Activated CD4-positive, alpha-beta memory T cell treated with anti-CD3 and anti-CD28 coated beads for 36 hours (primary cell): ENCODE results near the gene ATP5MC3. TPM values are rescaled to one million over a fixed set of nuclear protein-coding genes. Genes with fewer than 3 reads are reported as not detected.
A peak's percentile ranks its signal among the peaks of the same experiment; 100 is the strongest.

ENCODE experiments used
- CTCF ChIA-PET: fragments of 350-600 bp; sonication (Branson Sonifier 250); formaldehyde crosslinking; loops from one replicate; lab custom pipeline; 2021; ENCODE audit warnings: antibody characterized with exemption, inconsistent platforms; lab: Charles Lee
- POLR2A ChIA-PET: fragments of 350-600 bp; sonication (Branson Sonifier 250); formaldehyde crosslinking; loops from one replicate; lab custom pipeline; 2021; ENCODE audit warnings: antibody characterized with exemption; lab: Charles Lee
- DNase-seq: peaks from one replicate; pipeline ENCODE4 v3.0.0-alpha.2; 2020
- H3K27ac Mint-ChIP-seq: one replicate; pipeline ENCODE4 v1.8.0; 2021; ENCODE audit warnings: mixed read lengths
- H3K27me3 Mint-ChIP-seq: one replicate; pipeline ENCODE4 v1.8.0; 2021; ENCODE audit warnings: mixed read lengths
- H3K36me3 Mint-ChIP-seq: one replicate; pipeline ENCODE4 v1.8.0; 2021; ENCODE audit warnings: mixed read lengths
- H3K4me1 Mint-ChIP-seq: one replicate; pipeline ENCODE4 v1.8.0; 2021; ENCODE audit warnings: low read depth, mixed read lengths
- H3K4me3 Mint-ChIP-seq: one replicate; pipeline ENCODE4 v1.8.0; 2021; ENCODE audit warnings: mild to moderate bottlenecking, mixed read lengths
- H3K9me3 Mint-ChIP-seq: one replicate; pipeline ENCODE4 v1.8.0; 2021; ENCODE audit warnings: mixed read lengths
- intact Hi-C: fragments of 100-400 bp; cut with micrococcal nuclease; formaldehyde crosslinking; loops from one replicate; pipeline ENCODE4 v1.15.1; 2023
- total RNA-seq, 2 experiments: library from RNA; stranded (reverse); gene quantifications; one replicate each; pipeline ENCODE4 v1.2.3, GENCODE V29; 2021

Gene ATP5MC3
- total RNA-seq, 2 experiments from 2014 or later, result 346 to 347 TPM

- Mint-ChIP-seq H3K27ac (no peak overlapping the region), H3K9me3 (peaks cover 3% of the 10 kb centered on the region), H3K36me3 (no peaks in the 10 kb centered on the region), H3K27me3 (peaks cover 17% of the 10 kb centered on the region), H3K4me1 (peaks cover 3% of the 10 kb centered on the region), H3K4me3 (no peak overlapping the region)
- intact Hi-C loops, result no loop called here
- ChIA-PET POLR2A (no interaction called here), CTCF (interaction anchor here (3.4 kb wide), 1 partner anchor 9 kb away, joined by 13 read pairs; no protein-coding TSS in a partner anchor)
- DNase-seq, result no peak
Observed at GRCh38 chr2:175195012-175195411, 13.5 kb upstream of the ATP5MC3 start.

GRCh38 chr2:175188761-175189160 is 7.3 kb upstream of the ATP5MC3 start:
- DNase-seq, result no peak
- peaks cover 3% of the 10 kb centered on the region for H3K4me1 Mint-ChIP-seq
- H3K4me3 Mint-ChIP-seq, result no peak overlapping the region
- CTCF ChIA-PET, result no interaction called here
- peaks cover 18% of the 10 kb centered on the region for H3K27me3 Mint-ChIP-seq
- POLR2A ChIA-PET, result no interaction called here
- no peak overlapping the region for H3K27ac Mint-ChIP-seq
- intact Hi-C loops, result no loop called here
- H3K9me3 Mint-ChIP-seq, result peaks cover 3% of the 10 kb centered on the region
- H3K36me3 Mint-ChIP-seq, result no peaks in the 10 kb centered on the region

DNA sequence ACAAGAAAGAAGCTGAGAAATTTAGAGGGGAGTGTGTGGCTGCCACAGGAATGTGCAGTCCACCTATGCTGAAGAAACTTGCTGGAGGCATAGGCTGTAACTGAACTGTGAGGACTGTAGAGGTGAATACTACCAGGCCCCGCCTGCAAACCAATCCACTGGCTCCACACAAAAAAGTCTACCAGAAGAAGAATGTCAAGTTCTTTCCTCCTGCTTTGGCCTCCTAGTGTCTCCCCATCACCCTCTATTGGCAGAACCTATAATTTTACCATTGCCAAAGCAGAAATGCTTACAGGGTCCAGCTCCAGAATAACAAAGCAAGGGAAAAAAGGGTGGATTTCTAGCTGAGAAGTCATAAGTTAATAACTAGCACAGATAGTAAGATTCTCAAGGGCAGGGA is 5.9 kb upstream of the ATP5MC3 start:
- Mint-ChIP-seq H3K9me3 (peaks cover 3% of the 10 kb centered on the region), H3K36me3 (no peaks in the 10 kb centered on the region), H3K27me3 (peaks cover 17% of the 10 kb centered on the region), H3K27ac (no peak overlapping the region), H3K4me1 (no peaks in the 10 kb centered on the region), H3K4me3 (no peak overlapping the region)
- no peak for DNase-seq
- intact Hi-C loops, result no loop called here
- ChIA-PET POLR2A (no interaction called here), CTCF (interaction anchor here (0.7 to 1.3 kb wide), 4 partner anchors 8 to 488 kb away, joined by 3 to 4 read pairs (median 3); no protein-coding TSS in a partner anchor)

DNA sequence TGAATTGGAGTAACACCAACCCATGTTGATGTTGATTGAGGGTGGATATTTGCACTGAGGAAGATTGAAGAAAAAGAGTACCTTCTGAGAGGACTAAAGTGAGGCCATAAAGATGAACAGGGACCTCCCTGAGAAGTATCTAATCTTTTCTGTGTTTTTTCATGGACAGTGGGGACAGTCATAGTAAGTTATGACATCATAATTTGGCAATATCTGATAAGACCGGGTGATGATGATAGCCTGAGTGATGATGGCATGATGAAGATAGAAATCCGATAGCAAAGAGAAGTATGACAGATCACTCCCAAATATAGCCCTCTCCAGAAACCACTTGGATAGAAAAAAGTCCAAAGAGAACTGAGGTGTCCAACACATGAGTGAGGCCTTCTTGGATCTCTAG is 2.2 kb upstream of the ATP5MC3 start:
- POLR2A ChIA-PET, result no interaction called here
- DNase-seq, result no peak
- Mint-ChIP-seq H3K36me3 (peaks cover 21% of the 10 kb centered on the region), H3K9me3 (no peaks in the 10 kb centered on the region), H3K27ac (no peak overlapping the region), H3K4me1 (peaks cover 19% of the 10 kb centered on the region), H3K4me3 (no peak overlapping the region), H3K27me3 (no peaks in the 10 kb centered on the region)
- intact Hi-C loops, result loop anchor here (5.0 kb wide), 1 partner anchor 146 kb away; no protein-coding TSS in a partner anchor
- CTCF ChIA-PET, result no interaction called here

GRCh38 chr2:175181877-175182308 is 383 bp upstream of the ATP5MC3 start:
- CTCF ChIA-PET, result no interaction called here
- DNase-seq, result no peak
- peak overlapping the region; percentile 95 for H3K27ac Mint-ChIP-seq
- intact Hi-C loops, result loop anchor here (1.0 to 5.0 kb wide), 5 partner anchors 14 to 145 kb away; partner anchors contain the start of gene ATF2
- no peaks in the 10 kb centered on the region for H3K9me3 Mint-ChIP-seq
- H3K27me3 Mint-ChIP-seq, result no peaks in the 10 kb centered on the region
- peaks cover 35% of the 10 kb centered on the region for H3K36me3 Mint-ChIP-seq
- H3K4me3 Mint-ChIP-seq, result peak overlapping the region; percentile 95
- peaks cover 24% of the 10 kb centered on the region for H3K4me1 Mint-ChIP-seq
- POLR2A ChIA-PET, result interaction anchor here (1.2 to 2.5 kb wide), 2 partner anchors 13 to 15 kb away, joined by 3 to 11 read pairs; partner anchors contain the start of gene ATF2

DNA sequence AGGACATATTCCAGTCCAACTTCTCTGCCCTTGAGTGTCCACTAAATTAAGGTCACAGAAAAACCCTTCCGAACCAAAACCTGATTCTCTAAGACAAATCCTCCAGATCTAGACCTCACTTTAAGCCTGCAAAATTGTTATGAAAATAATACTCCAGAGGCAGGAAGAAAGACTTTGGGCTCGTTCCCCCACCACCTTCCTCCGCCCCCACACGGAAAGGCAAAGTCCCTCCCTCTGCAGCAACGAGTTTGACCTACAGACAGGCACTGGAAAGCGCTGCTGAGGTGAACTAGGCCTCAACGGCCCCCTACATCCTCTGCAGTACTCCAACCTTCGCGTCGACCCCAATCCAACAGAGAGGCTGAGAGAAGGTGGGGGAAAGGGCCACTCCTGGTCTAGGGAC is 808 bp downstream of the ATP5MC3 start:
- peak overlapping the region; percentile 95 for H3K4me3 Mint-ChIP-seq
- H3K27me3 Mint-ChIP-seq, result no peaks in the 10 kb centered on the region
- ChIA-PET POLR2A (interaction anchor here (2.5 kb wide), 1 partner anchor 12 kb away, joined by 11 read pairs; the partner anchor contains the start of gene ATF2), CTCF (interaction anchor here (0.7 to 1.2 kb wide), 2 partner anchors 23 to 71 kb away, joined by 3 read pairs; no protein-coding TSS in a partner anchor)
- H3K36me3 Mint-ChIP-seq, result peaks cover 43% of the 10 kb centered on the region
- H3K9me3 Mint-ChIP-seq, result no peaks in the 10 kb centered on the region
- peaks cover 32% of the 10 kb centered on the region for H3K4me1 Mint-ChIP-seq
- peak overlapping the region; percentile 95 for H3K27ac Mint-ChIP-seq
- peak; percentile 77 for DNase-seq
- intact Hi-C loops, result loop anchor here (1.0 to 5.0 kb wide), 5 partner anchors 12 to 143 kb away; partner anchors contain the start of gene ATF2

DNA sequence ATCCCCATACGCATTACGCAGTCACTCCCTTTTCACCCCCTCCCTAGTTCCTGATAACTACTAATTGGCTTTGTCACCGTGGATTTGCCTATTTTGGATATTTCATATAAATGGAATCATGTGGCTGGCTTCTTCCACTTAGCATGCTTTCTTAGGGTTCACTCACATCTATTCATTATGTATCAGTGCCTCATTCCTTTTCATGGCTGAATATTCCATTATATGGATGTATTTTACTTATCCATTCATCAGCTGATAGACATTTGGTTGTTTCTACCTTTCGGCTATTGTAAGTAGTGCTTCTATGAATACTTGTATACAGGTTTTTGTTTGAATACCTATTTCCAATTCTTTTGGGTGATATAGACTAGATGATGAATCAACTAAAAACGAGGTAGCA is 4.9 kb downstream of the ATP5MC3 start:
- no peak overlapping the region for H3K27ac Mint-ChIP-seq
- intact Hi-C loops, result no loop called here
- H3K9me3 Mint-ChIP-seq, result no peaks in the 10 kb centered on the region
- no peaks in the 10 kb centered on the region for H3K27me3 Mint-ChIP-seq
- CTCF ChIA-PET, result interaction anchor here (1.2 kb wide), 1 partner anchor 428 kb away, joined by 5 read pairs; no protein-coding TSS in a partner anchor
- POLR2A ChIA-PET, result no interaction called here
- H3K4me3 Mint-ChIP-seq, result no peak overlapping the region
- peaks cover 51% of the 10 kb centered on the region for H3K36me3 Mint-ChIP-seq
- no peak for DNase-seq
- H3K4me1 Mint-ChIP-seq, result peaks cover 30% of the 10 kb centered on the region

DNA sequence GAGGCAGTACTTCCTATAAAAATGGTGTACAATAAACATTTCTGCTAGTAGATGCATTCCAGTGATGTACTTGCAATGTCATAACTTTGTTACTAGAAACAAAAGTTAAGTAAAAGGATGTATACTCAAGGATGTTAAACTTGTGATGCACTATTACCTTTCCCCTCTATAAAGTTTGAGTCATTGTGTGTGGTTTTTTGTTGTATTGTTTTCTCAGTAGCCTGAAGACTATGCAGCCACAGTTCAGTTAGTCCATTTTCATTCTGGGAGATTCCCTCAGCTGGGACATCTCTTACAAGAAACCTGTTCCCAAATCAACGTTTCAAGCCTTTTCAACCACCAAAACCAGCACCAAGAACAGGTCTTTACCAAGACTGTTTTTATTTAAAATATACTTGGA is 5.6 kb downstream of the ATP5MC3 start:
- no peak for DNase-seq
- ChIA-PET CTCF (no interaction called here), POLR2A (interaction anchor here (0.7 kb wide), 1 partner anchor 20 kb away, joined by 3 read pairs; no protein-coding TSS in a partner anchor)
- Mint-ChIP-seq H3K36me3 (peaks cover 45% of the 10 kb centered on the region), H3K4me1 (peaks cover 31% of the 10 kb centered on the region), H3K27me3 (no peaks in the 10 kb centered on the region), H3K9me3 (no peaks in the 10 kb centered on the region), H3K4me3 (no peak overlapping the region), H3K27ac (no peak overlapping the region)
- intact Hi-C loops, result no loop called here

GRCh38 chr2:175175320-175175719 is 6.2 kb downstream of the ATP5MC3 start:
- H3K27ac Mint-ChIP-seq, result no peak overlapping the region
- H3K9me3 Mint-ChIP-seq, result no peaks in the 10 kb centered on the region
- H3K27me3 Mint-ChIP-seq, result no peaks in the 10 kb centered on the region
- no peak for DNase-seq
- ChIA-PET POLR2A (interaction anchor here (0.7 kb wide), 1 partner anchor 20 kb away, joined by 3 read pairs; no protein-coding TSS in a partner anchor), CTCF (no interaction called here)
- intact Hi-C loops, result no loop called here
- H3K4me3 Mint-ChIP-seq, result no peak overlapping the region
- H3K36me3 Mint-ChIP-seq, result peaks cover 41% of the 10 kb centered on the region
- H3K4me1 Mint-ChIP-seq, result peaks cover 32% of the 10 kb centered on the region

DNA sequence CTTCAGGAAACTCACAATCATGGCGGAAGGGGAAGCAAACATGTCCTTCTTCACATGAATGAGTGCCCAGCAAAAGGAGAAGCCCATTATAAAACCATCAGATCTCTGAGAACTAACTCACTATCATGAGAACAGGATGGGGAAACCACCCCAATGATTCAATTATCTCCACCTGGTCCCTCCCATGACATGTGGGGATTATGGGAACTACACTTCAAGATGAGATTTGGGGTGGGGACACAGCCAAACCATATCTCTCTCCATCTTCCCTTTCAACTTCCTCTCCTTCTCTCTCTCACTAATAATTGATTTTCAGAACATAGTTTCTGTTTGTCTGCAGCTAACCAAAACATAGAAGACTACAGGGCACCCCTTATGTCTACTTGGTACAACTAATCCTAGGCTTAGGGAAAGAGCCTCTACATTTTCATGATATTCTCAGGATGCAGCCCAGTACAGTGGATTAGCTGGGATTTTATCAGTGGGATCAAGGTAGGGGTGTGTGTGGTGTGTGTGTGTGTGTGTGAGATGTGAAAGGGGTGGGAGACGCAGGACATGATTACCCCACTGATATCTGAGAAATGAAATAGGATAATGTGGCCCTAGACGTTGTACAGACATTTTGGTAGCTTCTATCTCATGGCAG is 10.7 kb downstream of the ATP5MC3 start:
- Mint-ChIP-seq H3K9me3 (no peaks in the 10 kb centered on the region), H3K27ac (no peak overlapping the region), H3K4me3 (no peak overlapping the region), H3K4me1 (peaks cover 30% of the 10 kb centered on the region), H3K27me3 (no peaks in the 10 kb centered on the region), H3K36me3 (peaks cover 14% of the 10 kb centered on the region)
- DNase-seq, result no peak
- POLR2A ChIA-PET, result interaction anchor here (0.7 kb wide), 1 partner anchor 9 kb away, joined by 4 read pairs; no protein-coding TSS in a partner anchor
- intact Hi-C loops, result no loop called here
- CTCF ChIA-PET, result interaction anchor here (0.8 kb wide), 1 partner anchor 536 kb away, joined by 3 read pairs; no protein-coding TSS in a partner anchor

GRCh38 chr2:175169191-175169590 is 12.3 kb downstream of the ATP5MC3 start:
- DNase-seq, result no peak
- intact Hi-C loops, result loop anchor here (1.0 to 5.0 kb wide), 9 partner anchors 58 to 833 kb away; partner anchors contain the start of genes LNPK, SCRN3 and WIPF1
- Mint-ChIP-seq H3K27me3 (no peaks in the 10 kb centered on the region), H3K27ac (peak overlapping the region; percentile 97), H3K9me3 (no peaks in the 10 kb centered on the region), H3K36me3 (peaks cover 7% of the 10 kb centered on the region), H3K4me3 (peak overlapping the region; percentile 100), H3K4me1 (peaks cover 38% of the 10 kb centered on the region)
- POLR2A ChIA-PET, result interaction anchor here (0.9 to 1.6 kb wide), 3 partner anchors 9 to 16 kb away, joined by 3 to 11 read pairs (median 11); partner anchors contain the start of gene ATP5MC3
- CTCF ChIA-PET, result interaction anchor here (1.3 kb wide), 1 partner anchor 113 kb away, joined by 4 read pairs; no protein-coding TSS in a partner anchor

- peaks cover 8% of the 10 kb centered on the region for H3K36me3 Mint-ChIP-seq
- peak overlapping the region; percentile 97 for H3K27ac Mint-ChIP-seq
- H3K27me3 Mint-ChIP-seq, result no peaks in the 10 kb centered on the region
- ChIA-PET POLR2A (interaction anchor here (0.7 to 1.6 kb wide), 5 partner anchors 8 to 416 kb away, joined by 3 to 11 read pairs (median 4); partner anchors contain the start of gene ATP5MC3), CTCF (interaction anchor here (0.8 to 1.3 kb wide), 2 partner anchors 113 to 469 kb away, joined by 3 to 4 read pairs; no protein-coding TSS in a partner anchor)
- peaks cover 38% of the 10 kb centered on the region for H3K4me1 Mint-ChIP-seq
- peak overlapping the region; percentile 100 for H3K4me3 Mint-ChIP-seq
- DNase-seq, result no peak
- no peaks in the 10 kb centered on the region for H3K9me3 Mint-ChIP-seq
- intact Hi-C loops, result loop anchor here (1.0 to 5.0 kb wide), 11 partner anchors 13 to 834 kb away; partner anchors contain the start of genes ATP5MC3, GPR155, LNPK and SCRN3
Observed at GRCh38 chr2:175168564-175168945, 13.0 kb downstream of the ATP5MC3 start.
